Muscle of back (tissue), 11 donors: ENCODE data around the gene SPAG9. TPM values are rescaled to one million over a fixed set of nuclear protein-coding genes. Genes with fewer than 3 reads are reported as not detected.
A peak's percentile ranks its signal among the peaks of the same experiment; 100 is the strongest.
"Not testable (repeated sequence)": the region's sequence is repeated elsewhere in the genome, so short reads cannot be mapped to it uniquely, and the experiment has no call there.

Experiments
- DNase-seq, 3 donors: peaks; one replicate each; pipeline versions ENCODE4 v3.0.0 to v3.0.0-alpha.2; 2013
- polyA plus RNA-seq, 10 donors: library from polyadenylated mRNA; unstranded; fragments of 120-200 nt; gene quantifications; one replicate each; pipeline ENCODE4 v1.2.1, GENCODE V29; 2013; ENCODE audit not compliant: insufficient read length in 10 of 10

SPAG9 gene
- polyA plus RNA-seq, 10 donors = 62.0 to 97.6 (median 73.8) TPM

DNA sequence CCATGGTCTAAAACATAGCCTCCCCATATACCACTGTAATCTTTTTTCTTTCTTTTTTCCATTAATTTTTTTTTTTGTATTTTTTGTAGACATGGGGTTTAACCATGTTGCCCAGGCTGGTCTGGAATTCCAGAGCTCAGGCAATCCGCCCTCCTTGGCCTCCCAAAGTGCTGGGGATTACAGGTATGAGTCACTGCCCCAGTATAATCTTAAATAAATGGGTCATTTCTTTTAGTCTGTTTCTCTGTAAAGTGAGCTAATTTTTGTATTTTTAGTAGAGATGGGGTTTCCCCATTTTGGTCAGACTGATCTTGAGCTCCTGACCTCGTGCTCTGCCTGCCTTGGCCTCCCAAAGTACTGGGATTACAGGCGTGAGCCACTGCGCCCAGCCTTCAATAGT lies 27.0 kb upstream of the SPAG9 start:
- no peak for DNase-seq

DNA sequence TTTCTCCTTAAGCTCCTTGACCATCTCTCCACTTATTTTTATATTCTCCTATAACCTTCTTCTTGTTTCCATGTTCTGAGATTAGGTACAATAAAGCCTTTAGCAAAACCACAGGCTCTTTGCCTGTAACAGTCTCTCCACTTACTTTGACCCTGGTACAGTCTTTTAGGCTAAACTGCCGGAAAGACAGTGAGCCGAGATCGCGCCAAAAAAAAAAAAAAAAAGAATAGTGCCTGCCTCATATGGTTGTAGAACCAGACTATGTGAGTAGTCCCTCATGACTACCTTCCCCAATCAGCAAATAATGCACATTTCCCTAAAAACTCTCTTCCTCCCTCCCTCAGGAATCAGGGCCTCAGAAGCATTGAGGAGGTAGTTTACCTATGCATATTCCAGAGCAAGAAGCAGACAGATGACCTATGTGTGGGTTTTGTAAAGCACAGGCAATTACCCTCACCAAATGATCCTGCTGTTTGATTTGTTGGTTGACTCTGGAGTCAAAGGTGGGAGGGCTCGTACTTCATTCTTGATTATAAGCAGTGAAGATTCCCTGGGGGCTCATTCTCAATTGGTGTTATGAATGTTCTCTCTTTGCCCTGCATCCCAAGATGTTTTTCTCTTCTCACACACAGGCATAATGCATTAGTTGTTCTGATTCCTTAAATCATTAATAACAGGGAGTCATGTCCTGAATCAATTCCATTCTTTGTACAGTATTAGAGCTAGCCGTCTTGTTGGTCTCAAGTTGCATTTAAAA lies 23.8 kb upstream of the SPAG9 start:
- DNase-seq = no peak

DNA sequence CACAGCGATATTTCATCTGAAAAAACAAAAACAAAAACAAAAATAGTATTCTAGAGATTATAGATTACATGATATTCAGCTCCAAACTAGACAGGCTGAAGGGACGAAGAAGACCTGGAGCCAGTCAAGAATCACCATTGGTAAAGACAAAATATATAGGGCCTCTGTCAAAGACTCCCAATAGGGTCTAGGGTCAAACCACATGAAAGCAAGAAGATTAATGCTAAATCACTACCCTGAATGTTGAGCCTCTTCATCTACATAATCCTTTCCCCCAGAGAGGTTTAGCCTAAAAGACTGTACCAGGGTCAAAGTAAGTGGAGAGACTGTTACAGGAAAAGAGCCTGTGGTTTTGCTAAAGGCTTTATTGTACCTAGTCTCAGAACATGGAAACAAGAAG lies 21.9 kb upstream of the SPAG9 start:
- no peak for DNase-seq

- DNase-seq = no peak
Measured at GRCh38 chr17:51135956-51136355, 15.3 kb upstream of the SPAG9 start.

DNA sequence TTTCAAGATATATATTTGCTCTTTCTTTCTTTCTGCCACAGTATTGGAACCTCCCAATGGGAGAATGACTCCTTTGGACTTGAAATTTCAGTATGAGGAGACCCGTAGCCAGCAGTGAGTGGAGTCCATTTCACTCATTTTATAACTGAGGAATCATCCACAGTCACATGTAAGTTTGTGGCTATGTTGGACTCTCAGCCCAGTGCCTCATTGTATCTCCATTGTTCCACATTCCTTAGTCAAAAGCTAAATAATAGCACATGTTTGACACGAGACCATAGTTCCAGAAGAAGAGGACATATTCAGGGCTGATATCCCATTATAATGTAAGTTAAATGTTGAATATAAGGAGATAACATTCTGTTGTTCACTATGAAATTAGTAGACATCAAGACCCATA lies 12.7 kb upstream of the SPAG9 start:
- DNase-seq = no peak

DNA sequence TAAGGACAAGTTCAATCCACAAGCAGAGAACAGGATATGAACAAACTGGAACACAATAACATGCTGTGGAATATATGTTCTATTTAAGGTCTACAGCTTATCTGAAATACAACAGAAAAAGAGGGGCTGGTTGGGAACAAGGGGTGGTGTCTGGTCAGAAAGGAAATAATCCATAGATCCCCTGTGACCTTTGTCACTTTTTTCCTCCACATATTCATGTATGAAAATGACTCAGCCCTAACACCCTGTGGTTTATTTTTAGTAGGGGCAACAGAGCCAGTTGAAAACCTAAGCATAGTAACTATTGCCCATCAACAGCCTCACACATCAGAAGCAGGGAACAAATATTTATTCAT lies 12.3 kb upstream of the SPAG9 start:
- no peak for DNase-seq

- peak in 1 of 3 donors; percentile 24 for DNase-seq
Measured at GRCh38 chr17:51128076-51128475, 7.4 kb upstream of the SPAG9 start.

DNA sequence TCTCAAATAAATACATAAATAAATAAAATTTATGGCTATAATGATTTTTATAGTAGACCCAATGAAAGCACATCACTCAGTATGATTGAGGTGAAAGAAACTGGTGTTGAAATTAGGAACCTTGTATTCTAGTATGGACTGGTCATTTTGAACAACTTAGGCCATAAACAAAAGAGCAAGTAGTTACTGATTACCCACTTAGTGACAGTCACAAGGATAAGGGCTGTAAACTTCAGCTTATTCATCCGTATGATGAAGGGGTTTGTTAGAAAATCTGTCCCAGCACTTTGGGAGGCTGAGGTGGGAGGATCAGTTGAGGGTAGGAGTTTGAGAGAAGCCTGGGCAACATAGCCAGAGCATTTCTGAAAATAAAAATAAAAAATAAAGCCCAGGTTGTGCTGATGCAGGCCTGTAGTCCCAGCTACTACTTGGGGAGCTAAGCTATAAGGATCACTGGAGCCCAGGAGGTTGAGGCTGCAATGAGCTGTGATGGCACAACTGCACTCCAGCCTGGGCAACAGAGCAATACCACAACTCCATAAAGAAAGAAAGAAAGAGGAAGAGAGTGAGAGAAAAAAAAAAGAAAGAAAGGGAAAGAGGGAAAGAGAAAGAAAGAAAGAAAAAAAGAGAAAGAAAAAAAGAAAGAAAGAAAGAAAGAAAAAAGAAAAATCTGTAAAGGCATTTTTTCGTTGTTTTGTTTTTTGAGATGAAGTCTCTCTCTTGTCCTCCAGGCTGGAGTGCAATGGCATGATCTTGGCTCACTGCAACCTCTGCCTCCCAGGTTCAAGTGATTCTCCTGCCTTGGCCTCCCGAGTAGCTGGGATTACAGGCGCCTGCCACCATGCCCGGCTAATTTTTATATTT lies 4.2 kb upstream of the SPAG9 start:
- no peak for DNase-seq

DNA sequence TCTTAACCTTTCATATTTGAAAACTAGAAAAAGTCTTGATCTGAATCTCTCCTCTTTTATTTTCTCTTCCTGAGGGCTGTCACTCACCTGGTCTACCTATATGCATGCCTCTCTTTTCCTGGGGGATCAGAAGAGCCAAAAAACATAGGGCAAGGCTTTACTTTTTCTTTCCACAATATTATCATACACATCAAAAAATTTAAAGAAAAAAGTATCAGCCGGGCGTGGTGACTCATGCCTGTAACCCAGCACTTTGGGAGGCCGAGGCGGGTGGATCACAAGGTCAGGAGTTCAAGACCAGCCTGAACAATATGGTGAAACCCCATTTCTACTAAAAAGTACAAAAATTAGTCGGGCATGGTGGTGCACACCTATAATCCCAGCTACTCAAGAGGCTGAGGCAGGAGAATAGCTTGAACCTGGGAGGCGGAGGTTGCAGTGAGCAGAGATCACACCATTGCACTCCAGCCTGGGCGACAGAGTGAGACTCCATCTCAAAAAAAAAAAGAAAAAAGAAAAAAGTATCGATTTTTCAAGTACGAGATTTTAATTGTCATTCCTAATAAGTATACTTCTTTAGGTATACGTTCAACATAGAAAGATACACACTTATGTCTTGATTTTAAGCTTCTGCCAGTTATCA lies 1.9 kb upstream of the SPAG9 start:
- DNase-seq = not testable (repeated sequence)

DNA sequence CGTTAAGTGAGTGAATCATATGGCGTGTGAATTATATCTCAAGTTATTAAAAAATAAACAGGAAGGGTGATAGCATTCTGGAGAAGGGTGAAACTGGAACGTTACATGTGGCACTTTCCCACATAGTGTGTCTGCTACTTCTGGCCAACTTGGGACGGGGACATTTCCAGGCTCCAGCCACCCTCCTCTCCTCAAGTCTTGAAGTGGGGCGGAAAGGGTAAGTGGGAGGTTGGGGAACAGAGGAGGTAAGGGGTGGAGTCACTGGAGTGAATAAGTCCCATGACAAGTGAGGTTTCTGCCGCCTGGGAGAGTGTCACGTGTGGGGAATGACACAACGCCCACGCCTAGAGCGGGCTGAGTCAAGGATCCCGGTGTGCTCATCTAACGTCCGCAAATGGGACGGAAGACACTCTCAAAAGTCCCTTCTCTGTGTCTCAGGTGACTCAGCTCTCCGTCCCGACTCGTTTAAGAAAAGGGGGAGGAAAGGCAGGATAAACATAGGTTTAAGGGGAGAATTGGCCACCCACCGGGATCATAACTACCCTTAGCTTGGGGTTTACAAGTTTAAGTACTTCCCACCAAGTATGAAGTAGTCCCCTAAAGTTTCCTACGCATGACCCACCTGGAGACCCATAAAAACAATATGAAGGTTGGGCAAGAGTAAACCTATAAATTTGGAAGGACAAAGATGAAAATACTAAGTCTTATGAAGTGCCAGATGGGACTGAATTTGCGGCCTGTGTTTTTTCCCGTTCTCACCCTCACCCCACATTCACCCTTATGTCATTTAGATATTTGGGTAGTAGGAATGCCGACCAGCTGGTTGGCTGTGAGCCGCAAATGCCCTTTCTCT lies 1.2 kb upstream of the SPAG9 start:
- DNase-seq = peak; percentile 67 to 87 (median 82)

DNA sequence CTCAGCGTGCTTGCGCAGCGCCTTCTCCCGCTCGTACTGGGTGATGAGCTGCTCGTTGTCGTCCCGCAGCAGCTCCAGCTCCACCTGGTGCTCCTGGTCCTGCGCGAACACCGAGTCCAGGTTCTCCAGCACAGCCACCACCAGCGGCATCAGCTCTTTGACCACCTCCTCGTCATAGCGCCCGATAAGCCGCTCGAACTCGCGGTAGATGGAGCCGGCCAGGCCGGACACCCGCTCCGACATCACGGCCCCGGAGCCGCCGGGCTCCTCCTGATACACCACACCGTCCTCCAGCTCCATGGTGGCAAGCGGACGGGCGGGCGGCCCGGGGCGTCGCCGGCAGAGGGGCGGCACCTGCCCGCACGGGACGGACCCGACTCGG lies 320 bp downstream of the SPAG9 start:
- peak; percentile 15 to 86 (median 58) for DNase-seq

- DNase-seq = peak; percentile 39 to 87 (median 69)
Measured at GRCh38 chr17:51119415-51120356, 982 bp downstream of the SPAG9 start.

DNA sequence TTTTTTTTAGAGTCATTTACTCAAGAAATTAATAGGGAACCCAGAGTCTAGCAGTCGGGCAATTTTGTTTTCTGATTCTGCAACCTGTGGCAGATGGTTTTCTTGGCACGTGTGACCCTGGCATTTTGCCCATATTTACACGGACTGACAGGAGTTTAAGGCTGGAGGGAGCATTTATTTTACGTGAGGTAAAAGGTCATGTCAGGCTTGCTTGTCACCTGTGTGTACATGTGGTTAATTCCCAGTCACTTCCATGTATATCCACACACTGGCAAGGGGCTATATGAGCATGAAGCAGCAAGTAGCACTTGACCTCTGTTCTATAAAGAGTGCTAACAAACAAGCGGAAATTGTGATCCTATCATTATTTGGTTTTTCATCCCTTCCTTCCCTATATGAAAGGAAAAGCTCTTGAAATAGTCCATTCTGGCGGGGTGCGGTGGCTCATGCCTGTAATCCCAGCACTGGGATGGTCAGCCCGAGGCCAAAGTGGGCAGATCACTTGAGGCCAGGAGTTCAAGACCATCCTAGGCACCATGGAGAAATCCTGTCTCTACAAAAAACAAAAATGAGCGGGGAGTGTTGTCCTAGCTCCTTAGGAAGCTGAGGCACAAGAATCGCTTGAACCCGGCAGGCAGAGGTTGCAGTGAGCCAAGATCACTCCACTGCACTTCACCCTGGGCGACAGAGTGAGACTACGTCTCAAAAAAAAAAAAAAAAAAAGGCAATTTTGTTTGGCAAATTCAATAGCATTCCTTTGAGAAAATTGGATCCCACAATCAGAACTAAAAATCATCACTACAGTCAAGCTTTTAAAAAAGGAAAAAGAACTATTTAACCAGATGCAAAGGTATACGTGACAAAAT lies 2.1 kb downstream of the SPAG9 start:
- DNase-seq = peak in 1 of 3 donors; percentile 23

DNA sequence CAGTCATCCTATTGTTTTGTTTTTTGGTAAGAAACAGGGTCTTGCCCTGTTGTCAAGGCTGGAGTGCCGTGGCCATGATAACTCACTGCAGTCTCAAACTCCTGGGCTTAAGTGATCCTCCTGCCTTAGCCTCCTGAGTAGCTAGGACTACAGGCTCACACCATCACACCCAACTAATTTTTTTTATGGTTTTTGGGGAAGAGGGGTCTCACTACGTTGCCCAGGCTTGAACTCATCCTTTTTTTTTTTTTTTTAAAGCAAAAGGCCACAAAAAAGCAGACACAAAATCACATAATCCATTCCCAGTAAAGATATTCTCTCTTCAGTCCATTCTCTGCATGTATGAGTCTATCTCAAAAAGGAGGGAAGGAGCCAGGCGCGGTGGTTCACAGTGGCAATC lies 5.5 kb downstream of the SPAG9 start:
- DNase-seq = no peak

DNA sequence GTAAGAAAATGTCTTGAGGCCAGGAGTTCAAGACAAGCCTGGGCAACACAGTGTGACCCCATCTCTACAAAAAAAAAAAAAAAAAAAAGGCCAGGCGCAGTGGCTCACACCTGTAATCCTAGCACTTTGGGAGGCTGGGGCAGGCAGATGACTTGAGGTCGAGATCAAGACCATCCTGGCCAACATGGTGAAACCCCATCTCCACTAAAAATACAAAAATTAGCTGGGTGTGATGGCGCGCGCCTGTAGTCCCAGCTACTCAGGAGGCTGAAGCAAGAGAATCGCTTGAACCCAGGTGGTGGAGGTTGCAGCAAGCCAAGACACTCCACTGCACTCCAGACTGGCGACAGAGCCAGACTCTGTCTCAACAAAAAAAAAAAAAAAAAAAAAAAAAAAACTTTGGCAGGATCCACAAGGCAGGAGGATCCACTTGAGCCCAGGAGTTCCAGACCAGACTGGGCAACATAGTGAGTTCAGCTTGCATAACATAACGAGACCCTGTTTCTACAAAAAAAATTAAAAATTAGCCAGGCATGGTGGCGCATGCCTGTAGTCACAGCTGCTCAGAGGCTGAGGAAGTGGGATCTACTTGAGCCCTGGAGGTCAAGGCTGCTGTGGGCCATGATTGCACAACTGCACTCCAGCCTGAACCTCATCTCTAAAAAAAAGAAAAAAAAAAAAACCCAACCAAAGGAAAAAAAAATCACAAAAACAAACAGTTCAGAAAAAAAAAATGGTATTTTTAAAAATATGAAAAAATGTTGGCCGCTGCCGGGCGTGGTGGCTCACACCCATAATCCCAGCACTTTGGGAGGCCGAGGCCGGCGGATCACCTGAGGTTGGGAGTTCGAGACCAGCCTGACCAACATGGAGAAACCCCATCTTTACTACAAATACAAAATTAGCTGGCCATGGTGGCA lies 8.1 kb downstream of the SPAG9 start:
- peak in 1 of 3 donors; percentile 26 for DNase-seq

DNA sequence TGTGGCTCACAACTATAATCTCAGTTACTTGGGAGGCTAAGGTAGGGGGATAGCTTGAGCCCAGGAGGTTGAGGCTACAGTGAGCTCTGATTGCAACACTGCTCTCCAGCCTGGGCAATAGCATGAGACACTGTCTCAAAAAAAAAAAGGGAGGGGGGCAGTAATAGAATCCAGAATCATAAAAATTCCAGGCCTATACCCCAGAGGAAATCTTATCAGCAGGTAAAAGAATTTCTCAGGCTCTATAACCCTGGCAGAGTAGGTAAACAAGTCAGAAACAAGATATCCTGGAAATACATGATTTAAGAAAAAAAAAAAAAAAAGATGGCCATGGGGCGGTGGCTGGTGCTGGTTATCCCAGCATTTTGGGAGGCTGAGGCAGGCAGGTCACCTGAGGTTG lies 12.9 kb downstream of the SPAG9 start:
- DNase-seq = no peak

- DNase-seq = no peak
Measured at GRCh38 chr17:51103451-51103850, 17.2 kb downstream of the SPAG9 start.

DNA sequence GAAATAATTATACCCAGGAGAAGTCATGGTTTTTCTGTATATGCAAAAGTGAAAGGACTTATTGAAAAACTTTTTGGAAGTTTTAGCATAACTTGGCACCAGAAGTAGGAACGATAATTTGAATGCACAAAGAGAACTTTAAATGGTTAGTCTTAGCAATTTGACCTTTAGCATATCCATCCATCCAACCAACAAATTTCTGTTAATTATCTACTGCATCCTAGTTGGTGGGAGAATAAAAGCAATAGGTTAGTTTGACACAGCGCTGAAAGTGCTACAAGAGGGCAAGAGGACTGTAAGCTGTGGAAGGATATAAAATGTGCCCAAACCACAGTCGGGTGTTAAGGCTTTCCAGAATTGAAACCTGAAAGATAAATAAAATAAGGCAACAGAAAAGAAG lies 17.6 kb downstream of the SPAG9 start:
- no peak for DNase-seq
